Activated T-cell treated with anti-CD3 and anti-CD28 coated beads for 24 hours (primary cell): Measurements from ENCODE around the gene DGCR6L.
A peak's percentile ranks its signal among the peaks of the same experiment; 100 is the strongest.
"Not testable (repeated sequence)": the region's sequence is repeated elsewhere in the genome, so short reads cannot be mapped to it uniquely, and the experiment has no call there.

ENCODE experiments used
- DNase-seq: peaks from one replicate; pipeline ENCODE4 v3.0.0-alpha.2; 2020; ENCODE audit warnings: low read depth

The DGCR6L gene

GRCh38 chr22:20275836-20276235 is 44.0 kb downstream of the DGCR6L start:
- DNase-seq, result no peak

GRCh38 chr22:20275325-20275724 is 44.5 kb downstream of the DGCR6L start:
- DNase-seq, result not testable (repeated sequence)

- DNase-seq, result not testable (repeated sequence)
Measured at GRCh38 chr22:20274374-20274773, 45.5 kb downstream of the DGCR6L start.

- no peak for DNase-seq
Measured at GRCh38 chr22:20273758-20274181, 46.1 kb downstream of the DGCR6L start.

- DNase-seq, result no peak
Measured at GRCh38 chr22:20272700-20273099, 47.2 kb downstream of the DGCR6L start.

- no peak for DNase-seq
Measured at GRCh38 chr22:20272174-20272573, 47.7 kb downstream of the DGCR6L start.

- DNase-seq, result no peak
Measured at GRCh38 chr22:20271114-20271994, 48.5 kb downstream of the DGCR6L start.

- not testable (repeated sequence) for DNase-seq
Measured at GRCh38 chr22:20270190-20271113, 49.4 kb downstream of the DGCR6L start.

- not testable (repeated sequence) for DNase-seq
Measured at GRCh38 chr22:20269673-20270072, 50.2 kb downstream of the DGCR6L start.

- not testable (repeated sequence) for DNase-seq
Measured at GRCh38 chr22:20269201-20269600, 50.7 kb downstream of the DGCR6L start.

- DNase-seq, result peak; percentile 23
Measured at GRCh38 chr22:20268279-20269012, 51.4 kb downstream of the DGCR6L start, which contains the start of gene RTN4R. Gene RTN4R, minus strand, starts transcription at chr22:20268318. Its CDS starts 226 bp downstream, at chr22:20268092.

GRCh38 chr22:20267441-20268278 is 52.2 kb downstream of the DGCR6L start:
- DNase-seq, result no peak

- DNase-seq, result not testable (repeated sequence)
Measured at GRCh38 chr22:20266667-20267440, 53.0 kb downstream of the DGCR6L start.

GRCh38 chr22:20265772-20266666 is 53.8 kb downstream of the DGCR6L start:
- not testable (repeated sequence) for DNase-seq

GRCh38 chr22:20264614-20265452 is 55.0 kb downstream of the DGCR6L start:
- no peak for DNase-seq
